NCI-H187 treated with DMSO at 0.1 percent for 48 hours (cell line): ENCODE data around the gene F2.
"Not testable (repeated sequence)": the region's sequence is repeated elsewhere in the genome, so short reads cannot be mapped to it uniquely, and the experiment has no call there.

Experiments used
- DNase-seq: peaks from one replicate; lab custom pipeline; 2025; lab: John Stamatoyannopoulos, UW

F2 gene

DNA sequence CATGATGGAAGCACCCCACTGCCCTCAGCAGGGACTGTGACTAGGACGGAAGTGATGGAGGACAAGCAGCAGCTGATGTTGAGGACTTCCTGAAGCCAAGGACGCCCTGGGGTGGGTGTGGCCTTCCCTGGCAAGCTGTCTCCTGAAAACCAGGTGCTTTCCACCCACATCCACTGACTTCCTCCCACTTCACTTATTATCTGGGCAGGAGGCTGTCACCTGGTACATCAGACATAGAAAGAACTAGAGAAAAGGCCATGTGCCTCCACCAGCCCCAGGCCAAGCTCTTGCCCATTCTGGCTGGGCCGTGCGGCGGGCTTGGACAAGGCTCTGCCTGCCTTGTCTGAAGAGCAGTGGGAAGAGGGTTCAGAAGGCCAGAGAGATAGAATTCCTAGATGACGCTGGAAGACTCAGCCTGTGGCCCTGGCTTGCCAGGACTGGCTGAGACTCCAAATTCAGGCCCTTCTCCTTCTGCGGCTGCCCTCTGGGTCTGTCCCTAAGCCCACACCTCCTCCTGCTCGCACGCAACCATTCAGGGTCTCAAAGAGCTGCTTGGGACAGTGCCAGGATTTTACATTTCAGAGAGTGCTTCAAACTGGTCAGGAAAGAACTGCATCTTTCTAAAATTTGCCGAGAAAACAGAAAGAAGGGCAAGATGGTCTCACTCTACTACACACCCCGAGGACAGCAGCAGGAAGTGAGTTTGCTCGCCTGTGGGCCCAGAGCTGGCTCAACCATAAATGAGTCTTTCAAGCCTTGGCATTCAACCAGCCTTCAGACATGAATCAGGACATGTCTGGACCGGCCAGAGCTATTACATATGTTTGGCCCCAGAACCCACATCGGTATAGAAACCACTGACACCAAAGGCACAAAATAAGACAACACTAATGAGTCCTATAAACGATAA, 31.9 kb upstream of the F2 start:
- no peak for DNase-seq

DNA sequence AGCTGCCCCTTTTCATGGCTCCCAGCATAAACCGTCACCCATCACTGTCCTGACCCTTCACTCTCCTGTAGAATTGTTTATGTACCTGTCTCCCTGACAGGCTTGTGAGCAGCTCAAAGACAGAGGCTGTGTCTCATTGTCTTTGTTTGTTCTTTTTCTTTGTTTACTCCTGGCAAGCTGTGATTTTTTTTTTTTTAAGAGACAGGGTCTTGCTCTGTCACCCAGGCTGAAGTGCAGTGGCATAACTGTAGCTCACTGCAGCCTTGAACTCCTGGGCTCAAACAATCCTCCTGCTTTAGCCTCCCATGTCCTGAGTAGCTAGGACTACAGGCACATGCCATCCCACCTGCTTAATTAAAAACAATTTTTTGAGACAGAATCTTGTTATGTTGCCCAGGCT, 28.3 kb upstream of the F2 start:
- DNase-seq, result no peak

DNA sequence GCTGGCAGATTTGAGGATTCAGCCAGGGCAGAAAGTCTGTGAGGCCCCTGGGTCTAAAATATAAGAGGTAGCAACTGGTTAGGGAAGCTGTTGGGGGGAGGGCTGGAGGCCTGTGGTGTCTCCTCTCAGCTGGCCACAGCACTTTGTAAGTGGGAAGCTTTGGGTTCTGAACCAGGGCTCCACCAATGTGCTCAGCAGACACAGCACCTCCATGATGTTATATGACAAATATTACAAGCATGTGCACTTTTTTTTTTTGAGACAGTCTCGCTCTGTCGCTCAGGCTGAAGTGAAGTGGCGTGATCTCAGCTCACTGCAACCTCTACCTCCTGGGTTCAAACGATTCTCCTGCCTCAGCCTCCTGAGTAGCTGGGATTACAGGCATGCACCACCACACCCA, 26.6 kb upstream of the F2 start:
- DNase-seq, result no peak

DNA sequence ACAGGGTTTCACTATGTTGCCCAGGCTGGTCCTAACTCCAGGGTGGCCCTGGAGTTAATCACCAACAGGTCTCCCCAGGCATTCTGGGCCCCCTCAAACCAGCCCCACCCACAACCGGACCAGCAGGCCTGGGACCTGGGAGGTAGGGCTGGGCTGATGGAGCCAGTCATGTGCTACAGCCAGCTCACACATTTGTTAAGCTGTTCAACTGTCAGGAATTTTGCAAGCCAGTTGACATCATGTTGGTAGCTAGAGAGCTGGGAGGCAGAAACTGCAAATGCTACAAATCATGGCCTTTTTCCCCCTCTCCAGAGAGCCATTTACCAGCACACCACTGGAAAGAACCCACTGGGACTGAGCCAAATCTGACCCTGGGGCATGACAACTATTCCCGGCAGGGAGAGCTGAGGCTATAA, 25.4 kb upstream of the F2 start:
- no peak for DNase-seq

- no peak for DNase-seq
Observed at GRCh38 chr11:46694072-46694471, 24.9 kb upstream of the F2 start.

- no peak for DNase-seq
Observed at GRCh38 chr11:46694607-46695006, 24.4 kb upstream of the F2 start.

GRCh38 chr11:46695345-46696211, 23.4 kb upstream of the F2 start:
- DNase-seq, result no peak

DNA sequence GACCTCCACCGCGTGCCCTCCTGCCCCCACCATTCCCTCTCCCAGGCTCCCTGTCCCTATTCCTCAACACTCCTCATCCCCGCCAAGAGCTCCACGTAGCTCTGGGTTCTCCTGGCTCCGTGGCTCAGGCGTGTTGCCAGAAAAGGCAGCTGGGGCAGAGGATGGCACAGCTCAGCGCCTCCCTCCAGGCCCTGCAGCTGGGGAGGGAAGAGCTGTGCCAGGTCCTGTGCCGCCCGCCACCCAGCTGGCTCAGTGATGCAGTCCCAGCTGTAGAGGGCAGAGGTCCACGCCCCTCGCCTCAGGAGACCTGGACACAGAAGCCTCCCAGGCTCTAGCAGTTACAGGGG, 22.8 kb upstream of the F2 start:
- no peak for DNase-seq

GRCh38 chr11:46697303-46697702, 21.7 kb upstream of the F2 start:
- no peak for DNase-seq

GRCh38 chr11:46697723-46698122, 21.3 kb upstream of the F2 start:
- DNase-seq, result no peak

GRCh38 chr11:46698597-46698996, 20.4 kb upstream of the F2 start:
- DNase-seq, result no peak

GRCh38 chr11:46700241-46701077, 18.6 kb upstream of the F2 start, which contains the start of the genes ARHGAP1 and ZNF408:
Gene ARHGAP1 (minus strand): TSS chr11:46700619. CDS start chr11:46696107, 4,512 bp downstream.
Gene ZNF408 (plus strand): TSS chr11:46701031. CDS start chr11:46701048, 17 bp downstream.
- DNase-seq, result peak; percentile 95

DNA sequence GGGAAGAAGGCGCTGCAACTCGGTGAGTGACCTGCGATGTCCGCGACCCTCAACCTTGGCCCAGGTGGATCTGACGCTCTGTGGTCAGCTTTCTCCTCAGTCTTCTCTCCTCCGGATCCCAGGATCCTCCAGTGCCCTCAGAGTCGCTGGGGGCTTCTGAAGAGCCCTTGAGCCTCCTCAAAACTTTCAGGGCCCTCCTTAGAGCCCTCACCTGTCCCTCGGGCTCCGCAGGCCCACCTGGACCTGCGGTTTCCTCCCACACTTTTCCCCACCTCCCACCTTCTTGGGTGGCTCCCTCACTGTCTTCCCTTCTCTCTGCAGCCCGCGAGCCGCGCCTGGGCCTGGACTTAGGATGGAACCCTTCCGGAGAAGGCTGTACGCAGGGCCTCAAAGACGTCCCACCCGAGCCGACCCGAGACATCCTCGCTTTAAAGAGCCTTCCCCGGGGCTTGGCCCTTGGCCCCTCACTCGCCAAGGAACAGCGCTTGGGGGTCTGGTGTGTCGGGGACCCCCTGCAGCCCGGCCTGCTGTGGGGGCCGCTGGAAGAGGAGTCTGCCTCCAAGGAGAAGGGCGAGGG, 17.8 kb upstream of the F2 start:
- no peak for DNase-seq

GRCh38 chr11:46705070-46705688, 13.8 kb upstream of the F2 start:
- DNase-seq, result no peak

- no peak for DNase-seq
Observed at GRCh38 chr11:46706886-46707285, 12.1 kb upstream of the F2 start.

DNA sequence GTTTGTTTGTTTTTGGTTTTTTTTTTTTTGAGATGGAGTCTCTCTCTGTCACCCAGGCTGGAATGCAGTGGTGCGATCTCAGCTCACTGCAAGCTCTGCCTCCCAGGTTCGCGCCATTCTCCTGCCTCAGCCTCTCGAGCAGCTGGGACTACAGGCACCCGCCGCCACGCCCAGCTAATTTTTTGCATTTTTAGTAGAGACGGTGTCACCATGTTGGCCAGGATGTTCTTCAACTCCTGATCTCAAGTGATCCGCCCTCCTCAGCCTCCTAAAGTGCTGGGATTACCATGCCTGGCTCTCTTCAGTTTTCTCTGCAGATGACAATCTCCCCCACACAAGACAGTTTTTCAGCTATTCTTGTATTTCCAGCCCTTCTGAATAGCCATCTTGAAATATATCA, 9.7 kb upstream of the F2 start:
- not testable (repeated sequence) for DNase-seq

- no peak for DNase-seq
Observed at GRCh38 chr11:46710821-46711269, 8.2 kb upstream of the F2 start.

- DNase-seq, result no peak
Observed at GRCh38 chr11:46711303-46711702, 7.7 kb upstream of the F2 start.

- DNase-seq, result no peak
Observed at GRCh38 chr11:46712874-46713576, 6.0 kb upstream of the F2 start.

GRCh38 chr11:46717825-46718154, 1.2 kb upstream of the F2 start:
- not testable (repeated sequence) for DNase-seq
